ENCODE data around the gene COPG2. TPM values are rescaled to one million over a fixed set of nuclear protein-coding genes. Genes with fewer than 3 reads are reported as not detected.
"Not testable (repeated sequence)": the region's sequence is repeated elsewhere in the genome, so short reads cannot be mapped to it uniquely, and the experiment has no call there.

Gene COPG2
- total RNA-seq, 4 donors from 2014 or later = 3.4 to 19.7 (median 7.4) TPM

- no peak for DNase-seq
- Histone ChIP-seq H3K36me3 (no peaks in the 10 kb centered on the region), H3K4me1 (no peaks in the 10 kb centered on the region), H3K27me3 (no peaks in the 10 kb centered on the region), H3K4me3 (no peak overlapping the region), H3K9me3 (no peaks in the 10 kb centered on the region), H3K27ac (no peak overlapping the region)
- 83 to 87% methylated on average over 2 to 3 of the region's 3 CpGs for WGBS, 2 donors (ENCODE audit: low coverage in 1 of 2)
- TF ChIP-seq POLR2AphosphoS5 (IDR thresholded peaks at IDR 0.05) (no peak), EP300 (IDR thresholded peaks at IDR 0.05; ENCODE audit: low read depth) (no peak), CTCF (IDR thresholded peaks at IDR 0.05) (no peak), POLR2A (IDR thresholded peaks at IDR 0.05) (no peak)
- intact Hi-C loops (cut with DNase I; ENCODE audit: low total_unique reads) = no loop called here
- in situ Hi-C loops (cut with MboI; ENCODE audit: low pct_ligation_motif_present in 1 of 4, low pct_unique_long_range_greater_than_20kb in 1 of 4, low sequenced_read_pairs in 3 of 4) = loop anchor here in 1 of 4 donors (25.0 kb wide), 1 partner anchor 108 kb away; the partner anchor contains the start of gene COPG2
Measured at GRCh38 chr7:130554481-130554880, 114.1 kb downstream of the COPG2 start.

- H3K4me3 ChIP-seq = no peak overlapping the region
- in situ Hi-C loops (cut with MboI; ENCODE audit: low pct_ligation_motif_present in 1 of 4, low pct_unique_long_range_greater_than_20kb in 1 of 4, low sequenced_read_pairs in 3 of 4) (loop anchor here in 1 of 4 donors (25.0 kb wide), 1 partner anchor 109 kb away; the partner anchor contains the start of gene COPG2), intact Hi-C loops (cut with DNase I; ENCODE audit: low total_unique reads) (no loop called here)
- no peaks in the 10 kb centered on the region for H3K27me3 ChIP-seq
- TF ChIP-seq POLR2A (IDR thresholded peaks at IDR 0.05) (no peak), CTCF (IDR thresholded peaks at IDR 0.05) (no peak), POLR2AphosphoS5 (IDR thresholded peaks at IDR 0.05) (no peak), EP300 (IDR thresholded peaks at IDR 0.05; ENCODE audit: low read depth) (no peak)
- no peak overlapping the region for H3K27ac ChIP-seq
- no peaks in the 10 kb centered on the region for H3K4me1 ChIP-seq
- H3K36me3 ChIP-seq = no peaks in the 10 kb centered on the region
- no peak for DNase-seq
- 92 to 97% methylated on average over 3 of the region's 3 CpGs for WGBS, 2 donors (ENCODE audit: low coverage in 1 of 2)
- no peaks in the 10 kb centered on the region for H3K9me3 ChIP-seq
Measured at GRCh38 chr7:130553398-130554029, 115.0 kb downstream of the COPG2 start.

DNA sequence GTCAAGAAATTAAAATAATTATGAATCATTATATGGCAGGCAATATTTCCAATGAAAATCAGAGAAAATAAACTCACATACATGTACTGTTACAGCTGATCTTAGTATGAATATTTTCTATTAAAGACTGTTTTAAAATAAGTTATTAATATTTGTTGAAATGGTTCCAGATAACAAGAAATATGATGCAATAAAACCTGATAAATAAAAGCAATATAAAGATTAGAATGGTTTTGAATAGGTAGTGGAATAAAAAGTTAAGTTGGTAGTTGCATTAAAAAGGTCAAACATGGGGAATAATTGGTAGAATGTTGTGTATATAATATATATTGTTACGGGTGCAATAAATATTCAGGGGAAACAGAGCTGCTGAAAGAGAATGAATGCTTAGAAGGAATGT lies 124.2 kb downstream of the COPG2 start:
- no peak overlapping the region for H3K27ac ChIP-seq
- DNase-seq = no peak
- TF ChIP-seq EP300 (IDR thresholded peaks at IDR 0.05; ENCODE audit: low read depth) (no peak), POLR2A (IDR thresholded peaks at IDR 0.05) (no peak), POLR2AphosphoS5 (IDR thresholded peaks at IDR 0.05) (no peak), CTCF (IDR thresholded peaks at IDR 0.05) (no peak)
- no peaks in the 10 kb centered on the region for H3K4me1 ChIP-seq
- H3K4me3 ChIP-seq = no peak overlapping the region
- no peaks in the 10 kb centered on the region for H3K27me3 ChIP-seq
- H3K9me3 ChIP-seq = no peaks in the 10 kb centered on the region
- WGBS, 2 donors (ENCODE audit: low coverage in 1 of 2) = 91 to 100% methylated on average over 1 of the region's 1 CpG
- peaks cover 0 to 9% (median 1%) of the 10 kb centered on the region in 4 donors for H3K36me3 ChIP-seq
- intact Hi-C loops (cut with DNase I; ENCODE audit: low total_unique reads) (no loop called here), in situ Hi-C loops (cut with MboI; ENCODE audit: low pct_ligation_motif_present in 1 of 4, low pct_unique_long_range_greater_than_20kb in 1 of 4, low sequenced_read_pairs in 3 of 4) (no loop called here)

DNA sequence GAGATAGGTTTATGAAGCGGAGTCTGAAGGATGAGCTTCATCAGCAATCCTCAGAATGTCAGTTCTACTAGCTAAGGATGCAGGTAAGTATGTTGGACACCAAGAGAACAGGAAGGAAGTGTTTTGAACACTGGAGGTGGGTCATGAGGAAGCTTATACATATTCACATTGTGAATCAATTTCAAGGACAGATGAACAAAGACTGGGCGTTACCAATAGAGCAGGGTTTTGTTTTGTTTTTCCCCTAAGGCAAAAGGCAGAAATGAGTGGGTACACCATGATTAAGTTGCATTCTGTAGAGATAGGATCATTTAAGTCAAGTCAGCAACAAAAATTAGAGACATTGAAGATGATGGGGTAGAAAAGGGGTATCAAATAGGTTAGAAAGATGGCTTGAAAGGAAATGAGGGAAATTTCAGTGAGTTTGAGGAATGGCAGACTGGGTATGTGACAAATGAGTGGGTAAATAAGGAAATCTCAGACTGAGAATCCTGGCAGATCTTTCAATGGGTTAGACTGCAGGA lies 125.0 kb downstream of the COPG2 start:
- no peak for DNase-seq
- Histone ChIP-seq H3K27me3 (no peaks in the 10 kb centered on the region), H3K36me3 (peaks cover 0 to 9% (median 1%) of the 10 kb centered on the region in 4 donors), H3K4me3 (no peak overlapping the region), H3K27ac (no peak overlapping the region), H3K4me1 (no peaks in the 10 kb centered on the region), H3K9me3 (no peaks in the 10 kb centered on the region)
- intact Hi-C loops (cut with DNase I; ENCODE audit: low total_unique reads) = no loop called here
- 91 to 95% methylated on average over 2 of the region's 2 CpGs for WGBS, 2 donors (ENCODE audit: low coverage in 1 of 2)
- TF ChIP-seq POLR2A (IDR thresholded peaks at IDR 0.05) = no peak
- no peak for TF ChIP-seq CTCF (IDR thresholded peaks at IDR 0.05)
- TF ChIP-seq EP300 (IDR thresholded peaks at IDR 0.05; ENCODE audit: low read depth) = no peak
- no peak for TF ChIP-seq POLR2AphosphoS5 (IDR thresholded peaks at IDR 0.05)
- in situ Hi-C loops (cut with MboI; ENCODE audit: low pct_ligation_motif_present in 1 of 4, low pct_unique_long_range_greater_than_20kb in 1 of 4, low sequenced_read_pairs in 3 of 4) = no loop called here

GRCh38 chr7:130542297-130542696 lies 126.3 kb downstream of the COPG2 start:
- H3K36me3 ChIP-seq; H3K9me3 ChIP-seq; H3K27ac ChIP-seq; intact Hi-C loops (cut with DNase I; ENCODE audit: low total_unique reads); H3K4me3 ChIP-seq; H3K27me3 ChIP-seq; DNase-seq; H3K4me1 ChIP-seq; in situ Hi-C loops (cut with MboI; ENCODE audit: low pct_ligation_motif_present in 1 of 4, low pct_unique_long_range_greater_than_20kb in 1 of 4, low sequenced_read_pairs in 3 of 4): not testable (repeated sequence)
- WGBS, 2 donors (ENCODE audit: low coverage in 1 of 2) = 40 to 78% methylated on average over 1 to 4 of the region's 4 CpGs

DNA sequence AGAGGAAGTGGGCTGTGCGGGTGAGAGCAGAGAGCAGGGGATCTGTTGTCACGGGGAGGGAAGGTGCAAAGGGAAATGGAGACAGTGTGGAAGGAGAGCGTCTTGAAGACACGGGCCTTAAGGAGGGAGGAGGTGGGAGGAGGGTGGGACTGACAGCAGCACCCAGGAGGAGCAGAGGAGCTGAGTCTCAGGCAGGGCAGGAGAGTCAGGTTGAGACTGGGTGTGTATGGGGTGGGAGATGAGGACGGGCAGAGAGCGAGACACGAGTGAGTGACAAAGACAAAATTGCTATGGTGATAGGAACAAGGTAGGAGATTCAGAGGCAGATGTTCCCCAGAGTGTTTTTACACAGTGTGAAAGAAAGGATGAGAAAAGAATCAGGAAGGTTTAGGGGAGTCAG lies 127.3 kb downstream of the COPG2 start:
- H3K27me3 ChIP-seq; H3K9me3 ChIP-seq; H3K27ac ChIP-seq; H3K36me3 ChIP-seq; DNase-seq; H3K4me3 ChIP-seq; H3K4me1 ChIP-seq; intact Hi-C loops (cut with DNase I; ENCODE audit: low total_unique reads); in situ Hi-C loops (cut with MboI; ENCODE audit: low pct_ligation_motif_present in 1 of 4, low pct_unique_long_range_greater_than_20kb in 1 of 4, low sequenced_read_pairs in 3 of 4): not testable (repeated sequence)
- 91% methylated on average over 6 to 7 of the region's 7 CpGs for WGBS, 2 donors (ENCODE audit: low coverage in 1 of 2)

GRCh38 chr7:130537894-130538293 lies 130.7 kb downstream of the COPG2 start:
- H3K4me1 ChIP-seq; H3K27me3 ChIP-seq; H3K27ac ChIP-seq; in situ Hi-C loops (cut with MboI; ENCODE audit: low pct_ligation_motif_present in 1 of 4, low pct_unique_long_range_greater_than_20kb in 1 of 4, low sequenced_read_pairs in 3 of 4); H3K4me3 ChIP-seq; DNase-seq; H3K9me3 ChIP-seq; intact Hi-C loops (cut with DNase I; ENCODE audit: low total_unique reads); H3K36me3 ChIP-seq: not testable (repeated sequence)
- WGBS, 2 donors (ENCODE audit: low coverage in 1 of 2) = 86 to 89% methylated on average over 5 to 6 of the region's 6 CpGs

All from transverse colon (tissue), 4 donors.